HG02884 (cell line): Measurements from ENCODE around the gene LCLAT1.
"Not testable (repeated sequence)": the region's sequence is repeated elsewhere in the genome, so short reads cannot be mapped to it uniquely, and the experiment has no call there.

ENCODE experiments used
- ATAC-seq: cut with Tn5 transposase; IDR thresholded peaks from one replicate; pipeline ENCODE4 v1.9.1; 2021; ENCODE audit warnings: mild to moderate bottlenecking, moderate library complexity; ENCODE audit not compliant: unreplicated experiment

The LCLAT1 gene

DNA sequence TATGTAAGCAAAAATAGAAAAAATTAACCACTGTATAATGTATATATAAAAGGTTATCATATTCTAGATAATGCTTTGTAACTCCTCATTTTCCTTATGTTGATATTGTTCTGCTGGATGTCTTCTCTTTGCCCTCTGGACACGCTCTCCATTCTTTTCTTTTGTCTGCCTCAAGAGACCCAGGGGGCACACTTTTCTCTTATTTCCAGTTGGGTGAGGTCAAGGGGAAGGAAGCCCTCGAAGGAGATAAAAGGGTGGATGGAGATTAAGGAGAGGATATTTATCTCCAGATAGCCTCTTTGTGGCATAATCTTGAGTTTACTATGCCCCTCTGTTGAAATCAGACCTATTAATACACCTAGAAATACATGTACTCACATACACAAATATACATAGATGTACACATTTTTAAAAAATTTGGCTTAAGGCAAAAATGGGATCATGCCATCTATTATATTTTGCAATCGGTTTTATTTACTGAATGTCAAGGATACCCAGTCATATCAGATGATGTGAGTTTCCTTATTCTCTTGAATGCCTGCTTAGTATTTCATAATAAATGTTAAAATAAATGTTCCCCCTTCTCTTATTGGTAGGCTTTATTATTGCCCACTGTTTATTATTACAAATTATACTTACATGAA is 65.3 kb downstream of the LCLAT1 start:
- no peak for ATAC-seq

GRCh38 chr2:30513649-30514048 is 66.6 kb downstream of the LCLAT1 start:
- ATAC-seq = not testable (repeated sequence)

DNA sequence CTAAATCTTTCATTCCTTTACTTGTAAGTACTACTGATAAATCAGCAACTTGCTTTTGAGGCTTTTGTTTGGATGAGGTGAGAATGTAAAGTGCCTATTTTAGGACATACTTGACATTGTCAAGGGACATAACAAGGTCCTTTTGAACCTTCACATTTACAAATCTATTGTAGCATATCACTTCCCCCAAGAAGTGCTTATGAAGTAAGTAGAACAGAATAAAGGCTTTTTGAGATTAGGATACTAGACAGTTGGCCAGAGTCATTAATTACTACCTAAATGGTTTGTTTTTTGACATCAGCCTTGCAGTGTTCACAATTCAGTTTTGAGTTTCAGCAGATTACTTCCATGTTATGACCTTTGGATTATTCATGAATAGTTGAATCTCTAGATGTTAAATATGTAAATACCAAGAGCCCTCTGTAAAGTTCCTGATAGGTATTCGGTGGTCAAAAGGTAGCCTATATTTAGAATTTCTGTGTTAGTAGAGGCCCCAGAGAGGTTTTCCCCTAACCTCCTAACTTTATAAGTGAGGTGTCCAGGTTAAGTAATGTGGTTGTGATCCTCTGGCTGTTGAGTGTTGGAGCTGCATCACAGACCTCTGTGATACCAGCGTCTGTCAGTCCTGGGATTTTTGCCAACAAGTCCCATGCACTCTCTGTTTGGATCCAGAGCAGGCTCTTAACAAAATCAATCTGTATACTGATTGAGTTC is 67.2 kb downstream of the LCLAT1 start:
- no peak for ATAC-seq

DNA sequence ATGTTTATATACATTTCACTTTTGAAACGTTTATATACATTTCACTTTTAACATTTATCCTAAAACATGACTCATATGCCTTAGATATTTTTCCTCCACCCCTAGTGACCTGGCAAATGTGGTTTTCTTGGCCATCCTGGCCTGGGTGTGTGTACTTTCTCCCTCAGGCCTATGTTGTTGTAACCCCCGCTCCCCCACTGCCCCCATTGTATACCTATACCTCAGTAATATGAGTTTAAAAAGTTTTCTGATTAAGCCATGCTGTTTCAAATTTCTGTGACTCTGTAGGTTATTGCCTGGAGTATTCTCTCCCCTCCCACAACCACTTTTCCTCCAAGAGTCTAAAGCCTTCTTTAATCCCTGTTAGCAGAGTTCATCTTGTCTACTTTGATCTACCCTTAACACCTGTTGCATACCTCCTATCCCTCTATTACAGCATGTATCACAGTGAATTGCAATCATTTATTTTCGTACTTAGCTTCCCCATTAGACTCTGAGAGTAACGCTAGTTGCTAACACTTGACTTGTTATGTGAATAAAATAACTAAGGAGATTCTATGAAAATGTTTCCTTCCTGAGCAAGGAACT is 67.9 kb downstream of the LCLAT1 start:
- no peak for ATAC-seq

DNA sequence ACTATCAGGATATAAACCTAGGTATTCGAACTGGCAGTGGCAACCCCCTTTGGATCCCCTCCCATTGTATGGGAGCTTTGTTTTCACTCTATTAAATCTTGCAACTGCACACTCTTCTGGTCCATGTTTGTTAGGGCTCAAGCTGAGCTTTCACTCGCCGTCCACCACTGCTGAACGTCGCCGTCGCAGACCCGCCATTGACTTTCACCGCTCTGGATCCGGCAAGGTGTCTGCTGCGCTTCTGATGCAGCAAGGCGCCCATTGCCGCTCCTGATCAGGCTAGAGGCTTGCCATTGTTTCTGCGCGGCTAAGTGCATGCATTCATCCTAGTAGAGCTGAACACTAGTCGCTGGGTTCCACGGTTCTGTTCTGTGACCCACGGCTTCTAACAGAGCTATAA is 69.1 kb downstream of the LCLAT1 start:
- no peak for ATAC-seq

GRCh38 chr2:30519796-30520195 is 72.8 kb downstream of the LCLAT1 start:
- ATAC-seq = no peak

GRCh38 chr2:30522421-30522820 is 75.4 kb downstream of the LCLAT1 start:
- no peak for ATAC-seq

DNA sequence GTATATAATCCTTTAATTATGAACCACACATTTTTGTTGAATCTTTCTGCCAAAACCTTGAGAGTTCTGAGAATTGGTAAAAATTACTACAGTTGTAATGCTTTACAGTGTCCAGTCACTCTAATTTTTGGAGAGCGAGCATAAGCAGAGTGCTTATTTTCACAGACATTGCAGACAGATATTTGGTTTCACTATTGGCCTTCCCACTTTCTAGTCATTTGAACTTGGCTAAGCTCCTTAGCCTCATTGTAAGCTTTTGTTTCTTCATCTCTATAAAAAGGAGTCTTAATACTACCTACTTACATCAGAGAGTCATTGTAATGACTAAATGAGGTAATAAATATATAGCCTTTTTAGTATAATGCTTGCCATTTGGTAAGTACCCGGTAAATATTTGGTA is 80.4 kb downstream of the LCLAT1 start:
- no peak for ATAC-seq

- ATAC-seq = no peak
Measured at GRCh38 chr2:30527859-30528258, 80.8 kb downstream of the LCLAT1 start.

DNA sequence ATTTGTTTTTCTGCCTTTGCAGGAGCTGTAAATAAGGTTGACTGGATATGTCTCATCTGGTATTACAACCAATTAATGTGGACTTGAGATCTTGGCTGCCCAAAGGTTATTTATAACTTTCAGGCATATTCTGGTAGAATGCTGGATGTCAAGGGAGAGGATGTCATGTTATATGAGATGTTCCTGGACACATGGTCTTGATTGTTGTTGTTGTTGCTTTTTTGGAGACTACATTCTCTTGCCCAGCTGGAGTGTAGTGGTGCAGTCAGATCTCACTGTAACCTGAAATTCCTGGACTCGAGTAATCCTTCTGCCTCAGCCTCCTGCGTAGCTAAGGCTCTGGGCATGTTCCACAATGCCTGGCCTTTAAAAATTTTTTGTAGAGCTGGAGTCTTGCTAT is 83.3 kb downstream of the LCLAT1 start:
- no peak for ATAC-seq

DNA sequence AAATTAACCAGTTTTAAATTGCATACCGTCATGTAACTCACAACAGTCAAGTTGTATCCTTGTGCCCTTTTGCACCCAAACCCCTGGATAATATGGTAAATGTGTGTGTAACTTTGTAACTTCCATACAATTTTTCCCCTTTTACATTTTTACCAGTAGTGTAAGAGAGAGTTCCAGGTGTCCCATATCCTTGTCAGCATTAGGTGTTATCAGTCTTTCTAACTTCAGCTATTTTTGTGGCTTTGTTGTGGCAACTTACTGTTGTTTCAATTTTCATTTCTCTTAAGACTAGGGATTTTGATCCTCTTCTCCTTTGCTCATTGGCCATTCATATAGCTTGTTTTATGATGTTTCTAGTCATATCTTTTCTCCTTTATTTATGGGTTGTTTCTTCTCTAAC is 94.6 kb downstream of the LCLAT1 start:
- ATAC-seq = no peak

- no peak for ATAC-seq
Measured at GRCh38 chr2:30545875-30546274, 98.8 kb downstream of the LCLAT1 start.

GRCh38 chr2:30548386-30548785 is 101.3 kb downstream of the LCLAT1 start:
- no peak for ATAC-seq

GRCh38 chr2:30549096-30549495 is 102.0 kb downstream of the LCLAT1 start:
- ATAC-seq = no peak

GRCh38 chr2:30559544-30560275 is 112.7 kb downstream of the LCLAT1 start:
- no peak for ATAC-seq

DNA sequence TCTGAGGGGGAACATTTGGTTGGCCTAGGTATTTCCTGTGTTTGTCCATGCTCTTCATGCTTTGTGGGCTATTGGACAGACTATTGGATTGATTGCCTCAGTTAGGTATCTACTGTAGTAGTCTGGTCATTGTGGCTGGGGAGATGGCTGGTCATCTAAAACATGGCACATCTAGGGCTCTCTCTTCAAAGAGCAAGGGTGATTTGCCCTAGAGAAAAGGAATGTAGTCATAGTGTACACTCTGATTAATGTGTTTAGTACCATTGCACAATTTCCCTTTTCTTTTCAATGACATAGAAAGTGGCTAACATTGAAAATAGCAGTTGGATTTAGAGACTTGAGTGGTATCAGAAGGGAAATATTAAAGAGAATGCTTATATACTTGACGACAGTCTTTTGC is 114.3 kb downstream of the LCLAT1 start:
- no peak for ATAC-seq

DNA sequence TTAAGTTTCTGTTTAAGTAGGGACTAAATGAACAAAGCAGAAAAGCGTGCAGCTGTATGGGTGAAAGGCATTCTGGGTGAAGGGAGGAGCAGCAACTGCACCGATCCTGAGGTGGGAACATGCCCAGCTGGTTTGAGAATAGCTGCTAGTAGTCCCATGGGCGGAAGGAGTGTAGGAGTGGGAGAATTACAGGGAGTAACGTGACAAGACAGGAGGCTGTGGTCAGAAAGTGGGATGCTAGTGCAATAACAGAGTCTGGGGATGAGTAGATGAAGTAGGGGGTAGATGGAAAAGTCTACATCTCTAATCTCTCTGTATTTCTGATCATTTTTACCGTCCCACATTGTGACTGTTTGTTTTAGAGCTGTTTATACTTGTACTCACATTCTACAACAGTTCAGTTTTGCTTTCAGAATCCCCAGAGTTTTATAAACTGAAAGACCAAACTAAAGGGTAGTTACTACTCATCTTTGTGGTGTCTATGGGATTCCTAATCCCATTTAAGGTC is 118.9 kb downstream of the LCLAT1 start:
- ATAC-seq = no peak

- no peak for ATAC-seq
Measured at GRCh38 chr2:30566631-30567030, 119.6 kb downstream of the LCLAT1 start.

DNA sequence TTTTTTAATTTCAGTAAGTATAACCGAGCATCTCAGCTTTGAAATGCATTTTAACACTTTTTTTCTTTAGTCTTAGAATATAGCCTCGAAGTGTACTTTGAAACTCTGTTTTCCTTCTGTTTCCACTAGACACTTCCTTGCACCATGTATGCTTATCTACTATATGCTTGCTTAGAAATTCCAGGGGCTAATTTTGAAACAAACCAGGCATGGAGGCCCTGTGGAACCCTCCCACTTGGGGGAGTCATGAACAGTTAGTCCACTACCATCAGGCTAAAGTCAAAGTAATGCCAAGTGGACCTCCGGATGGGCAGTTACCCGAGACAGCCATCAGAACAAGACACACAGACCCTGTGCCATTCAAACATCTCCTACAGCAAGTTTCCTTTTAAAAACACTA is 120.3 kb downstream of the LCLAT1 start:
- ATAC-seq = no peak

GRCh38 chr2:30569946-30570345 is 122.9 kb downstream of the LCLAT1 start:
- ATAC-seq = no peak

DNA sequence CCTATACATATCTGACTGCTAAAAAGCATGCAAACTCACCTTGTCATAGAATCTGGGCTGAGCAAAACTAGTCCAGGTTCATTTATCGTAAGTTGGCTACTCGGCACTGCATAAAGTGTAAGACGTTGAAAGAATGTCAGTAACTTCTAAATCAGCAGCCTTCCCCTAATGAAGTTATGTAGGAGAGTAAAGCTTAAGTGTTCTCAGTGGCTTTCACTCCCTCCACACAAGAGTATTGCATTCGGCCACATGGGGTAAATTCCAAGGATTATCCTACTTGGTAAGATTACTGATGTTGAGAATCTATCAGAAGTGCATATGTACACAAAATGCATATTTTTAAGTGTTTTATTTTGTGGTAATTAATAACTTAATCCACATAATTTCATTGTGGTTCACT is 130.1 kb downstream of the LCLAT1 start:
- ATAC-seq = no peak

GRCh38 chr2:30580391-30580790 is 133.3 kb downstream of the LCLAT1 start:
- ATAC-seq = no peak
